K562 (cell line): ENCODE results near the gene RAB4B. TPM values are rescaled to one million over a fixed set of nuclear protein-coding genes. Genes with fewer than 3 reads are reported as not detected.

Experiments used
- CTCFL ChIP-seq: IDR thresholded peaks from 2 replicates; pipeline ENCODE4 v1.6.1; 2011; ENCODE audit warnings: borderline replicate concordance, low read depth, mild to moderate bottlenecking, moderate library complexity, low read length; ENCODE audit not compliant: insufficient read depth, poor library complexity, severe bottlenecking
- ELF2 ChIP-seq: fragments of 250-450 bp; sonication (Bioruptor Pico); IDR thresholded peaks from 2 replicates; pipeline ENCODE4 v1.5.0; 2021; ENCODE audit warnings: mild to moderate bottlenecking
- GABPA ChIP-seq: fragments of 200-800 bp; sonication (Bioruptor generic); conservative IDR thresholded peaks from 2 replicates; pipeline ENCODE4 v1.6.1; 2016; ENCODE audit warnings: low read depth, missing genetic modification characterization, missing compliant biosample characterization
- HDAC6 ChIP-seq: IDR thresholded peaks from 2 replicates; pipeline ENCODE4 v1.6.1; 2012; ENCODE audit warnings: low read depth, mild to moderate bottlenecking, control low read depth, inconsistent platforms, low read length, moderate library complexity
- HDAC8 ChIP-seq: fragments of 450-650 bp; IDR thresholded peaks from 2 replicates; pipeline ENCODE4 v1.6.1; 2016; ENCODE audit warnings: mild to moderate bottlenecking, missing genetic modification characterization, moderate library complexity, missing compliant biosample characterization
- HEY1 ChIP-seq: fragments of 250-450 bp; sonication (Bioruptor Pico); IDR thresholded peaks from 2 replicates; pipeline ENCODE4 v1.5.0; 2020; ENCODE audit warnings: mild to moderate bottlenecking, moderate library complexity, borderline replicate concordance
- LCOR ChIP-seq: sonication (generic); formaldehyde crosslinking; IDR thresholded peaks from 2 replicates; pipeline ENCODE4 v1.8.0; 2022; ENCODE audit warnings: mild to moderate bottlenecking, missing genetic modification reagents
- MTF1 ChIP-seq: fragments of 250-450 bp; sonication (Bioruptor Pico); IDR thresholded peaks from 2 replicates; pipeline ENCODE4 v1.9.0; 2021; ENCODE audit warnings: moderate library complexity, mild to moderate bottlenecking, inconsistent platforms, borderline replicate concordance
- NFIC ChIP-seq: fragments of 450-650 bp; IDR thresholded peaks from 2 replicates; pipeline ENCODE4 v1.6.1; 2017; ENCODE audit warnings: mild to moderate bottlenecking, inconsistent platforms
- PHF20 ChIP-seq: fragments of 450-650 bp; IDR thresholded peaks from 2 replicates; pipeline ENCODE4 v1.6.1; 2018; ENCODE audit not compliant: partially characterized antibody
- PRPF4 ChIP-seq: fragments of 200-400 bp; formaldehyde crosslinking; IDR thresholded peaks from one replicate; pipeline ENCODE4 v1.6.1; 2017; ENCODE audit warnings: low read length, low read depth, mild to moderate bottlenecking; ENCODE audit not compliant: insufficient read depth, poor library complexity, severe bottlenecking
- RBM39 ChIP-seq: fragments of 200-400 bp; formaldehyde crosslinking; optimal IDR thresholded peaks from 2 replicates; pipeline ENCODE3; 2018; ENCODE audit warnings: low read depth, low read length
- RFX5 ChIP-seq: IDR thresholded peaks from 2 replicates; pipeline ENCODE4 v1.6.1; 2011; ENCODE audit warnings: low read depth, mild to moderate bottlenecking, improper control_type of control experiment, low read length
- SMAD2 ChIP-seq: fragments of 150-350 bp; IDR thresholded peaks from 2 replicates; pipeline ENCODE4 v1.6.1; 2014; ENCODE audit warnings: low read depth, mild to moderate bottlenecking, low read length
- SMARCC2 ChIP-seq: fragments of 450-650 bp; IDR thresholded peaks from 2 replicates; pipeline ENCODE4 v1.6.1; 2017; ENCODE audit warnings: antibody characterized with exemption, moderate library complexity, mild to moderate bottlenecking, low read depth
- TFAM ChIP-seq: fragments of 250-450 bp; sonication (Bioruptor Pico); conservative IDR thresholded peaks from 2 replicates; pipeline ENCODE4 v1.5.0; 2021; ENCODE audit warnings: mild to moderate bottlenecking, moderate library complexity
- TRIM28 ChIP-seq: fragments of 450-650 bp; IDR thresholded peaks from 2 replicates; pipeline ENCODE4 v1.6.1; 2017
- WHSC1 ChIP-seq: IDR thresholded peaks from one replicate; pipeline ENCODE4 v1.6.1; 2012; ENCODE audit warnings: low read length, control low read depth, inconsistent platforms
- YY1 ChIP-seq, 3 experiments: IDR thresholded peaks; 2 replicates each; pipeline ENCODE4 v1.6.1; 2011; ENCODE audit warnings: low read length in 2 of 3, mild to moderate bottlenecking in 2 of 3, moderate library complexity in 2 of 3, borderline replicate concordance in 1 of 3, control low read depth in 1 of 3, low read depth in 1 of 3; ENCODE audit not compliant: insufficient read depth in 3 of 3, insufficient replicate concordance in 2 of 3, control insufficient read depth in 1 of 3, insufficient read length in 1 of 3; ENCODE audit errors: extremely low read depth in 1 of 3
- ZFP91 ChIP-seq: sonication (generic); formaldehyde crosslinking; IDR thresholded peaks from 2 replicates; pipeline ENCODE4 v1.8.0; 2022; ENCODE audit warnings: mild to moderate bottlenecking, missing genetic modification reagents
- ZNF124 ChIP-seq: sonication (generic); formaldehyde crosslinking; IDR thresholded peaks from 2 replicates; pipeline ENCODE4 v1.8.1; 2022; ENCODE audit warnings: missing genetic modification reagents
- ZNF431 ChIP-seq: sonication (generic); formaldehyde crosslinking; IDR thresholded peaks from 2 replicates; pipeline ENCODE4 v1.8.0; 2022; ENCODE audit warnings: mild to moderate bottlenecking, missing genetic modification reagents
- ZNF445 ChIP-seq: fragments of 250-450 bp; sonication (Bioruptor Pico); IDR thresholded peaks from 2 replicates; pipeline ENCODE4 v1.4.0; 2020; ENCODE audit warnings: low read depth, mild to moderate bottlenecking, moderate library complexity
- ZSCAN29 ChIP-seq: fragments of 450-650 bp; IDR thresholded peaks from 2 replicates; pipeline ENCODE4 v1.6.1; 2017
- polyA plus RNA-seq, 8 experiments: library from polyadenylated mRNA; depleted of rRNA in 4 of 8; stranded (reverse) in 5 of 8; unstranded in 3 of 8; fragments of >200 nt; fragmentation: Nextera tagmentation in 2 of 8; fragmentation: Illumina TruSeq in 1 of 8; extraction: Ambion mirVana in 2 of 8; extraction: Trizol in 1 of 8; gene quantifications; 2 replicates each; pipeline versions ENCODE4 v1.2.1 to v1.2.3, GENCODE V29; 2011 to 2014; ENCODE audit warnings: inconsistent platforms in 1 of 8, missing spikeins in 1 of 8
- total RNA-seq, 7 experiments: library from RNA; depleted of rRNA in 6 of 7; stranded (reverse); fragments of >200 nt in 6 of 7; fragmentation: Illumina TruSeq in 2 of 7; extraction: Trizol in 2 of 7; gene quantifications; 2 replicates each; pipeline versions ENCODE4 v1.2.1 to v1.2.3, GENCODE V29; 2011 to 2021; ENCODE audit warnings: low replicate concordance in 1 of 7

RAB4B gene
- total and polyA plus RNA-seq, 9 of the 15 experiments (the other 6 are each of a cell fraction or from before 2014, with no cell fraction given), result 0.28 to 20.4 (median 9.0) TPM

GRCh38 chr19:40777937-40778705 lies at the start of gene RAB4B (continued):
- TF ChIP-seq SMAD2 (no peak), YY1 (IDR thresholded peaks at IDR 0.05; ENCODE audit: borderline replicate concordance in 1 of 3, control insufficient read depth in 1 of 3, extremely low read depth in 1 of 3, insufficient read depth in 3 of 3, insufficient read length in 1 of 3, insufficient replicate concordance in 2 of 3, low read depth in 1 of 3, low read length in 2 of 3) (peak; percentile 35 to 89 (median 84)), GABPA (peak; percentile 92), RBM39 (no peak), CTCFL (peak; percentile 6), ZNF124 (CRISPR knock-in tag) (no peak), MTF1 (no peak), SMARCC2 (no peak), PHF20 (peak; percentile 94), PRPF4 (no peak), ZSCAN29 (no peak), TFAM (no peak), TRIM28 (no peak), LCOR (0 out of 2 replicates have a peak, but pooled peaks have one; percentile 17), NFIC (no peak; the same call in 1 of the 2 replicates), ZNF445 (CRISPR knock-in tag) (no peak), WHSC1 (no peak), ELF2 (CRISPR knock-in tag) (peak; percentile 96), ZNF431 (CRISPR knock-in tag) (no peak; the same call in 1 of the 2 replicates), HEY1 (CRISPR knock-in tag) (no peak), RFX5 (no peak), HDAC8 (tag) (no peak), HDAC6 (no peak), ZFP91 (CRISPR knock-in tag) (no peak)
